Measurements from ENCODE around the gene CFAP92.

CFAP92 gene

DNA sequence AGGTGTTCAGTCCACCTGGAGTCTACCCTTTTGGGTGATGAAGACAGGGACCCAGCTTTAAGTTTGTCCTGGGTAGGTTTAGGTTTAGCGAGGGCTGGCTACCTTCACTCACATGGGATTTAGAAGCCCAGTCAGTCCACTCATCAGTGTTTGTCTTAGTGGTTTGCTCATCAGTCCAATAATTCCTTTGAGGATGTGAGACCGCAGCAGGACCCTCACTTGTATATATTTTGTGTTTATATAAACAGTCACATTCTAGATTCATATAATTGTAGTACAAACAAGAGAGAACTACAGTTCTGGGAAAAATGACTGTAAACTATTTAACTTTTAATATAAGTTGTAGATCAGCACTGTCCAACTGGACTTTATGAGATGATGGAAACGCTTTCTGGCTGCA, 25.4 kb upstream of the CFAP92 start:
- no peak overlapping the region for H3K4me3 ChIP-seq (ENCODE audit: low read depth, low read length)
- TF ChIP-seq, protein P1, sequence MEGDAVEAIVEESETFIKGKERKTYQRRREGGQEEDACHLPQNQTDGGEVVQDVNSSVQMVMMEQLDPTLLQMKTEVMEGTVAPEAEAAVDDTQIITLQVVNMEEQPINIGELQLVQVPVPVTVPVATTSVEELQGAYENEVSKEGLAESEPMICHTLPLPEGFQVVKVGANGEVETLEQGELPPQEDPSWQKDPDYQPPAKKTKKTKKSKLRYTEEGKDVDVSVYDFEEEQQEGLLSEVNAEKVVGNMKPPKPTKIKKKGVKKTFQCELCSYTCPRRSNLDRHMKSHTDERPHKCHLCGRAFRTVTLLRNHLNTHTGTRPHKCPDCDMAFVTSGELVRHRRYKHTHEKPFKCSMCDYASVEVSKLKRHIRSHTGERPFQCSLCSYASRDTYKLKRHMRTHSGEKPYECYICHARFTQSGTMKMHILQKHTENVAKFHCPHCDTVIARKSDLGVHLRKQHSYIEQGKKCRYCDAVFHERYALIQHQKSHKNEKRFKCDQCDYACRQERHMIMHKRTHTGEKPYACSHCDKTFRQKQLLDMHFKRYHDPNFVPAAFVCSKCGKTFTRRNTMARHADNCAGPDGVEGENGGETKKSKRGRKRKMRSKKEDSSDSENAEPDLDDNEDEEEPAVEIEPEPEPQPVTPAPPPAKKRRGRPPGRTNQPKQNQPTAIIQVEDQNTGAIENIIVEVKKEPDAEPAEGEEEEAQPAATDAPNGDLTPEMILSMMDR (IDR thresholded peaks at IDR 0.05; ENCODE audit: low read depth, low read length, missing control alignments) = no peak
- in situ Hi-C loops (cut with HindIII; ENCODE audit: low sequenced_read_pairs) = loop anchor here (10.0 kb wide), 1 partner anchor 236 kb away; no protein-coding TSS in a partner anchor
- no peak for DNase-seq (ENCODE audit: low read depth)

DNA sequence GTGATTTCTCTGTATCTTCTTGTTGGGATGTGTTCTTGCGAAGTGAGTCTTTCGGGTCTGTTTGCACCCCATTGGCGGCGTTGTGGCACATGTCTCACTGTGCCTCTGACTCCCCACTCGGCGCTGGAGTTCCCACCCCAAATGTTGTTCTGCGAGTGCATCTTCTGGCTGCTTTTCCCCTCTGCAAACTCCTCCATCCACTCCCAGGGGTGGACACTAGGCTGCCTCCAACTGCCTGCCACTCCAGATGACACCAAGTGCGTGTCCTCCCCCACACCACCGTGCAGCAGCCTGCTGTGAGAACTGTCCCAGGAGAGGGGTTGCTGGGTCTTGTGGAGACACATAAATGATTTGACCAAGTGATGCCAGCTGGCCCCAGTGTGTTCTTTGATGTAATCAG, 24.9 kb upstream of the CFAP92 start:
- in situ Hi-C loops (cut with HindIII; ENCODE audit: low sequenced_read_pairs) = loop anchor here (10.0 kb wide), 1 partner anchor 236 kb away; no protein-coding TSS in a partner anchor
- TF ChIP-seq, protein P1 (IDR thresholded peaks at IDR 0.05; ENCODE audit: low read depth, low read length, missing control alignments) = no peak
- DNase-seq (ENCODE audit: low read depth) = no peak
- H3K4me3 ChIP-seq (ENCODE audit: low read depth, low read length) = no peak overlapping the region

- H3K4me3 ChIP-seq (ENCODE audit: low read depth, low read length) = no peak overlapping the region
- DNase-seq (ENCODE audit: low read depth) = no peak
- TF ChIP-seq, protein P1 (IDR thresholded peaks at IDR 0.05; ENCODE audit: low read depth, low read length, missing control alignments) = no peak
- in situ Hi-C loops (cut with HindIII; ENCODE audit: low sequenced_read_pairs) = loop anchor here (10.0 kb wide), 1 partner anchor 237 kb away; no protein-coding TSS in a partner anchor
Observed at GRCh38 chr3:129018271-129018670, 24.4 kb upstream of the CFAP92 start.

DNA sequence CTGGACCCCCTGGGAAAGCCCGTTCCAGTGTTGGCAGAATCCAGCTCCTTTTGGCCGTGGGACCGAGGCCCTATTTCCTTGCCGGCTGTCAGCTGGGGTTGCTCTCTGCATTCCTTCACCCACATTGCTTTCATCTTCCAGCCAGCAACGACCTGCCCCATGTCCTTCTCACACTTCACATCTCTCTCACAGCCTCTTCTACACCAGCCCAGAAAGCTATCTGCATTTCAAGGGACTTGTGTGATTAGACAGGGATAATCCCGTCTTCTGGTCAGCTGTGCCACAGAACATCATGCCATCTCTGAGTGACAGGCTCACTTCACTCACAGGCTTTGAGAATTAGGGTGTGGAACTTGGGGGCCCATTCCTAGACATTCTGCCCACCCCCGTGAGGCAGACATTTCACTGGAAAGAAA, 23.6 kb upstream of the CFAP92 start:
- H3K4me3 ChIP-seq (ENCODE audit: low read depth, low read length) = no peak overlapping the region
- in situ Hi-C loops (cut with HindIII; ENCODE audit: low sequenced_read_pairs) = loop anchor here (10.0 kb wide), 1 partner anchor 237 kb away; no protein-coding TSS in a partner anchor
- DNase-seq (ENCODE audit: low read depth) = no peak
- TF ChIP-seq, protein P1 (IDR thresholded peaks at IDR 0.05; ENCODE audit: low read depth, low read length, missing control alignments) = no peak

DNA sequence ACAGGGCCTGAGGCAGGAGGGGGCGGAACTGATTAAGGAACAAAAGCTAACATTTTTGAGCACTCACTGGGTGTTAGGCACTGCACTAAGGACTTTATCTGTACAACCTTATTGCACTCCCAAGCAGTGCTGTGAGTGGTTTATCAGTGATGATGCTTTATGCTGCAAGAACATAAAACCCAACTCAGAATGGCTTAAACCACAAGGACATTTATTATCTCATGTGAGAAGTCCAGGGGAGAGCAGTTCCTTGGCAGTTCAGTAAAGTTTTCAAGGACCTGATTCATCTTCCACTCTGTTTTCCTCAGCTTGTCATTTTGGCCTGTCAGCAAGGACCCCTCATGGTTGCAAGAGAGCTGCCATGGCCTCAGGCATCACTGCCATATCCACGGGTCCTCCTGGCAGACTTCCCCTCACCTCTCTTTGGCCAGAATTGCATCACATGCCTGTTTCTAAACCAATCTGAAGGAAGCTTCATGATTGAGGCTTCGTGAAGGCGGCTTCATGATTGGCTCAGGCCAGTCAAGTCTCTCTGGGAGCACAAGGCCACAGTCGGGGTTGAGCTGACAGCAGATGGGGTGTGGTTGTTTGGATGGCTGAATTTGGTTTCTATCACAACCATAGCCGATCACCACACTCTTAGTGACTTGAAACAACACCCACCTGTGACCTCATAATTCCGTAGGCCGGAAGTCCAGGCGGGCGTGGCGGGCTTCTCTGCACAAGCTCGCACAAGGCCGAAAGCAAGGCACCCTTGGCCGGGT, 23.0 kb upstream of the CFAP92 start:
- in situ Hi-C loops (cut with HindIII; ENCODE audit: low sequenced_read_pairs) = loop anchor here (10.0 kb wide), 1 partner anchor 238 kb away; no protein-coding TSS in a partner anchor
- H3K4me3 ChIP-seq (ENCODE audit: low read depth, low read length) = no peak overlapping the region
- TF ChIP-seq, protein P1 (IDR thresholded peaks at IDR 0.05; ENCODE audit: low read depth, low read length, missing control alignments) = no peak
- no peak for DNase-seq (ENCODE audit: low read depth)

DNA sequence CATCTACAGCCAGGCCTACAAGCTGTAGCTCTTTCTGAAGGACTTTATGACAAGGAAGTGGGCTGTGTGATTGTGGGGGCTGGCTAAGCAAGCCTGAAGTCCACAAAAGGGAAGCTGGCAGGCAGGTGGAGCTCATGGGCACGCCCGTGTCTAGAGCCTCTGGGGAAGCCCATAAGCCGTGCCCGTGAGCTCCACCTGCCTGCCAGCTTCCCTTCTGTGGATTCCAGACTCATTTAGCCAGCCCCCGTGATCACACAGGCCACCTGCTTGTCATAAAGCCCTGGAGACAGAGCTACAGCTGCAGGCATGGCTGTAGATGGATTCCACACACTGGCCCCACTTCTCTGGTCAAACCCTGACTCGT, 22.5 kb upstream of the CFAP92 start:
- DNase-seq (ENCODE audit: low read depth) = no peak
- in situ Hi-C loops (cut with HindIII; ENCODE audit: low sequenced_read_pairs) = loop anchor here (10.0 kb wide), 1 partner anchor 238 kb away; no protein-coding TSS in a partner anchor

More for the DNA sequence above, 22.5 kb upstream of the CFAP92 start:
- TF ChIP-seq, protein P1 (IDR thresholded peaks at IDR 0.05; ENCODE audit: low read depth, low read length, missing control alignments) = no peak
- no peak overlapping the region for H3K4me3 ChIP-seq (ENCODE audit: low read depth, low read length)
